ENCODE results near the gene CDKL2. TPM values are rescaled to one million over a fixed set of nuclear protein-coding genes. Genes with fewer than 3 reads are reported as not detected.

The CDKL2 gene
- total RNA-seq, 1 donor from 2014 or later, result 3.0 TPM

Other genes starting within 250 kb of the CDKL2 start
- gene RCHY1, start 116.1 kb downstream of the CDKL2 start, total RNA-seq, result 40.5 to 44.6 TPM (median 42.9 TPM) in 3 replicates
- gene THAP6, start 116.1 kb downstream of the CDKL2 start, total RNA-seq, result 25.5 to 32.8 TPM (median 29.2 TPM) in 3 replicates
- 0.35 to 1.1 TPM (median 0.57 TPM) in 3 replicates for gene ODAPH, start 74.5 kb downstream of the CDKL2 start, total RNA-seq
- 169 to 178 TPM (median 175 TPM) in 3 replicates for gene G3BP2, start 42.9 kb upstream of the CDKL2 start, total RNA-seq
- gene USO1, start 94.0 kb upstream of the CDKL2 start, total RNA-seq, result 52.8 to 53.3 TPM (median 53.1 TPM) in 3 replicates